Activated CD4-positive, alpha-beta T cell treated with anti-CD3 and anti-CD28 coated beads for 4 hours (primary cell): ENCODE results near the gene PRDM16.

Source experiments
- DNase-seq, 2 donors: peaks; one replicate each; pipeline ENCODE4 v3.0.0-alpha.2; 2020

The PRDM16 gene

DNA sequence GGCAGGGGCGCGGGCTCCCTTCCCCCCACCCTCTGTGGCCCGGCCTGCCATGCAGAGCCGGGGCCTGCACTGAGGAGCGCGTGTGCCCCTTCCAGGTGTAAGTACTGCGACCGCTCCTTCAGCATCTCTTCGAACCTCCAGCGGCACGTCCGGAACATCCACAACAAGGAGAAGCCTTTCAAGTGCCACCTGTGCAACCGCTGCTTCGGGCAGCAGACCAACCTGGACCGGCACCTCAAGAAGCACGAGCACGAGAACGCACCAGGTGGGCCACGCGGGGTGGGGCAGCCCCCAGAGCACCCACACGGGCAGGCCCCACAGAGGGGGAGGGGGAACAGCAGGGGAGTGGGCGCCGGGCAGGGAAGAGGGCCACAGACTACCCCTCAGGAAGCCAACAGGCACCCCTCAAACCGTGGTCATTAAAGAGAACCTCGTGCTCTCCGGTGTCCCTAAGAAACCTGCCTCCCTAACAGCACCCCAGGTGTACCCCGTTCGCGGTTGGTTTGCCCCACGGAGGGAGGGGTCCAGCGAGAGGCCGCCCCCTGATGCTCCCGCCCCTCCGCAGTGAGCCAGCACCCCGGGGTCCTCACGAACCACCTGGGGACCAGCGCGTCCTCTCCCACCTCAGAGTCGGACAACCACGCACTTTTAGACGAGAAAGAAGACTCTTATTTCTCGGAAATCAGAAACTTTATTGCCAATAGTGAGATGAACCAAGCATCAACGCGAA lies 356.6 kb downstream of the PRDM16 start:
- DNase-seq = no peak

DNA sequence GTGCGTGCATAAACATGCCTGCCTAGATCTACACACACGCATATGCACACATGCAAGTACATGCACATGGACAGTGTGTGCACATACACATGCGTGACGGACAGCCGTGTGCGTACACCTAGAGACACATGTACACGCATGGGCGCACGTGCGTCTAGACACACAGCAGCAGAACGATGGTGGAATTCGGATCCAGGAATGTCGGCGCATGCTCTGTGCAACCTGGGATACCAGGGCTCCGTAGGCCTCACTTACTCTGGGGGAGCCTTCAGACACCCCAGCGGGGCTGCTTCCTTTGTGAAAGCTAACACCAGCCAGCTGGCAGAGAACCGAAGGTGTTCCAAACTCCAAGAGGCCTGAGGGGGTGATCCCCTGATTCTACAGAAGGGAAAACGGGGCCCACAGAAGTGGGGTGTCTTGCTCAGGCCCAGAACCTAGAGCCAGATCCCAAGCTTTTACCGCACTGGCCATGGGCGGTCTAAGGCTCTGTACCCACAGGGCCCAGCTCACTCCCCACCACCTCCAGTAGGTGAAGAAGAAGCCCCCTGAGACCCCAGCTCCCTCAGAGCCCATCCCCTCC lies 358.0 kb downstream of the PRDM16 start:
- DNase-seq = no peak

DNA sequence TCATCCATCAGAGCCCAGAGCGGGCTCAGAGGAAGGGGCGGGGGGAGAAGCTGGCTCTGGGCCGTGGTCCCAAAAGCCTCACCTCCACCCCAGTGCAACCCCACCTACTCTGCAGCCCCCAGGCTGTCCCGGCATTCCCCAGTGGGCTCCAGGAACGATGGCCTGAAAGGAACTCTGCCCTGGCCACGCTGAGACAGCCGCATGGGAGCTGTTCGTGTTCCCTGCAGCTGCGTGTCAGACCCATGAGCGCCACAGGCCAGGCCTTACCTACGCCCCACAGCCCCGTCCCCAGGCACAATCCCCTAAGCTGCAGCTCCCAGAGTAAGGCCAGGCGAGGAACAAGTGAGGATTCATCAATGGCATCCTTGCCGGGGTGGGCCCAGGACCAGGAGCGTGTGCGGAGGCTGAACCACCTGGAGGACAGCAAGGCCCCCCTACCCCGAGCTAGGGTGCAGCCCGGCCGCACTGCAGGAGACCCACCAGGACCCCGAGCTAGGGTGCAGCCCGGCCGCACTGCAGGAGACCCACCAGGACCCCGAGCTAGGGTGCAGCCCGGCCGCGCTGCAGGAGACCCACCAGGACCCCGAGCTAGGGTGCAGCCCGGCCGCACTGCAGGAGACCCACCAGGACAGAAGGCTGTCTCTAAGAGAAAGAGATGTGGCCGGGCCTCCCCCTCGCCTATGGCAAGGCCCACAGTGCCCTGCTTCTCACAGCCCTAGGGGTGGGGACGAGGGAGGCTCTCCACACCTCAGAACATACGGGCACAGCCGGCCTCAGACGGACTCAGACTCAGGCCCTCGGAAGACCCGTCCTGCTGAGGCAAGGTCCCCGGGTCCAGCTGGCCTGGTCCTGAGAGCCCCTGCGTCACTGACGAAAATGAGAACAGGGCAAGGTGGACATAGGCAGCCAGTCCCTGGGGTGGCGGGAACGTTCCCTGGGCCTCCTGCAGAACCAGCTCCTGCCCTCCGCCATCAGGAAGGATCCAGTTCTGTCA lies 359.0 kb downstream of the PRDM16 start:
- DNase-seq = no peak

DNA sequence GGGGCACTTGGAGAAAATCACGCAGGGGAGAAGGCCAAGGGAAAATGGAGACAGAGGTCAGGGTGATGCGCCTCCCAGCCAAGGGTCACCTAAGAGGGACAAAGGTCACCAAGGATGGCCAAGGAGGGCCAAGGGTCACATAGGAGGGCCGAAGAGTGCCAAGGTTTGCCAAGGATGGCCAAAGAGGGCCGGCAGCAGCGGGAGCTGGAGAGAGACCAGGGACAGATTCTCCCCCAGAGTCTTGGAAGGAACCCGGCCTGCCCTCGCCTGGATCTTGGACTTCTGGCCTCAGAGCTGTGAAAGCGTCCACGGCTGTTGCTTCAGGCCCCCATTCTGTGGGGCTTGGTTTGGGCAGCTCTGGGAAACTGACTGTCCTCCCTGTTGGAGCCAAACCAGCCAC lies 359.9 kb downstream of the PRDM16 start:
- DNase-seq = no peak

DNA sequence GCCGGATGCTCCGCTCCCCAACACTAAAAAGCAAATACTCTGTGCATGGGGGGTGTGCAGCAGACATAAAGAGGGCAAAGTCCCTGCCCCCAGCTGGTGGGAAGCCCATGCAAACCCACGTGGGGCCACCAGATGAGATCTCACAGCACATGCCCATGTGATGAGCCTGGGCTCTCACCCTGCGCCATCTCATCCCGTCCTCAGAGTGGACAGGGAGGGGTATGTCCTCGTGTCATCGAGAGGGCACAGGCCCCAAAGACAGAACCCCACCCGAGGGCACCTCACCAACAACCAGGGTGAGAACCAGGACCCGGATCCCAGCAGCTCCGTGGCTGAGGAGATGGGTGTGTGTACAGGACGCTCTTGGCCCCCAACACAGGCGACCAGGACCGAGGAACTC lies 360.3 kb downstream of the PRDM16 start:
- DNase-seq = no peak

DNA sequence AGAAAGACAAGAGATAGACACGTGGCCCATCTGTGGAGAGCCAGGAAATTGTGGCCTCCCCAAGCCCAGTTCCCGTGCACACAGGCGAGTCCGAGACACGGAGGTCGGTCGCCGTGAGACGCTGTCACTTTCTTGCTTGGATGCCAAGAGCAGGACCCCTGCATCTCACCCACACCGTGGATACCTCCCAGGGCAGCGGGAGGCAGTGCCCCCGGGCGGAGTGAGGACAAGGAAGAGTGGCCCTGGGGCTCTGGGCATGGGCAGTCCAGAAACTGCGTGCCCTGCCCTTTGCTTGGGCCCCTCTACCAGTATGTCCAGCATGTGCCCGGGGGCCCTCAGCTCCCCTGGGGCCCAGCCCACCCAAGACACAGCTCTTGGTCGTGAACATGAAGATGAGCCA lies 360.8 kb downstream of the PRDM16 start:
- no peak for DNase-seq

DNA sequence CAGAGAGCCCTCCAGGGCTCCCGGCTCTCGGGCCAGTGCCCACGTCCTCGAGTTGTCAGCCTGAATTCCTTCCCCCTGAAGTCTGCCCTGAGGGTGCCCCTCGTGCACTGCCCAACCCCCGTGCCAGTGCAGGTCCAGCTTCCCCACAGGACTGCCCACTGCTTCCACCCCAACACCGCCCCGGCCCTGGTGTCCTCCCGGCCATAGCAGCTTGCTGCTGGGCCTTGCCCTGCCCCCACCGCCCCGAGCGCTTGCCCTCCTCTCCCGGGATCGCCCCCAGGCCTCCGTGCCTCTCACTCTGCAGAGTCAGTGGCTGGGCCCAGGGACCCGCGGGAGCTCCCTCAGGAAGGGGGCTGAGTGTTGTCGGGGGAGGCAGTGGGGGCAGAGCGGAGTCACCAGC lies 361.4 kb downstream of the PRDM16 start:
- no peak for DNase-seq

DNA sequence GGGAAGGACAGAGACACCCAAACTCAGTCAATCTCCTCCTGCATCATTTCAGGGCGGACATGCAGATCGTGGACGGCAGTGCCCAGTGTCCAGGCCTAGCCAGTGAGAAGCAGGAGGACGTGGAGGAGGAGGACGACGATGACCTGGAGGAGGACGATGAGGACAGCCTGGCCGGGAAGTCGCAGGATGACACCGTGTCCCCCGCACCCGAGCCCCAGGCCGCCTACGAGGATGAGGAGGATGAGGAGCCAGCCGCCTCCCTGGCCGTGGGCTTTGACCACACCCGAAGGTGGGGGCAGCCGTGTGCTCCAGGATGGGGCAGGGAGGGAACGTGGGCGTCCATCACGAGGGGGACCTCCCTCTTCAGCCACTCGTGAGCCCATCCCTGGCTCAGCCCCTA lies 361.8 kb downstream of the PRDM16 start:
- DNase-seq = no peak

DNA sequence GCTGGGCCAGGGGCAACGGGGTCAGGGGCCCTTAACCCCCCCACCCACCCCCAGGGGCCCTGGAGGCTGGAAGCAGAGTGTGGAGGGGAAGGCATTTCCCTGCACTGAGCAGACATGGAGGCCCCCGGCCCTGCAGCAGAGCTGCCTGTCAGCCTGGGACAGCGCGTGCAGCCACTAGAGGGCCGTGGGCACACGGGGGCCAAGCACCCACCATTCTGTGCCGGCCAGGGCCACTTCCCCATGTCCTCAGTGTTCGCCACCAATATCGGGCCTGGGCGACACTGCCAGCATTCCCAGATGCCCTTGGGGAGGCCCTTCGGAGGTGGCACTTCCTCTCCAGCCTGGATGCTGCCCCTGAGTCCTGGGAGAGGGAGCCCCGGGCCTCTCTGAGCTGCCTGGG lies 362.3 kb downstream of the PRDM16 start:
- no peak for DNase-seq

DNA sequence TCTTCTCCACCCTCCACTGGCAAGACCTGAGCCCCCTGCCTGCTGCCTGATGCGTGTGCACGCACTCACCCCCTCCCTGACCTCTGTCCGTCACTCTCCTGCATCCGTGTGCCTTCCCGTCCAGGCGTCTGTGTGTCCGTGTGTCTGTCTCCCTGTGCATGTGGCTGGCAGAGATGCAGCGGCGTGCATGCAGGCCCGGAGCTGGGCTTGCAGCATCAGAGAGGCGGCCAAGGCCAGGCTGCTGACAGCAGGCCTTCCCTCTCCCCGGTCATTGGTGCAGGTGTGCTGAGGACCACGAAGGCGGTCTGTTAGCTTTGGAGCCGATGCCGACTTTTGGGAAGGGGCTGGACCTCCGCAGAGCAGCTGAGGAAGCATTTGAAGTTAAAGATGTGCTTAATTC lies 362.7 kb downstream of the PRDM16 start:
- DNase-seq = no peak

DNA sequence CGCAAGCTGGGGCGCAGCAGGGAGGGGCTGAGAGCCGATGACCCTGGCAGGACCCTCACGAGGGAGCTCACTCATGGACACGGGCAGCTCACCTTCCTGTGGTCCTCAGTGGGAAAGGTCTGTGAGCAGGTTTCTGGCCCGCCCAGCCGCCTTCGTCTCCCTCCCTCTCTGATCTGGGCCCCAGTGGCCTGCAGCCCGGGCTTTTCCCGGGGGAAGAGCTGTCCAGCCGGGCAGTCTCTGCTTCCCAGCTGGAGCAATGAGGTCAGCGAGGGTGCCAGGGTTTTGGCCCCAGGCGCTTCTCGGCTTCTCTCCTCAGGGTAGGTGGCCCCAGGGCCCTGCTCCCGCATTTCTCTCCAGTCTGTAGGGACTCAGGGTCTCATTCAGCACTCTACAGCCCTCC lies 363.3 kb downstream of the PRDM16 start:
- no peak for DNase-seq

DNA sequence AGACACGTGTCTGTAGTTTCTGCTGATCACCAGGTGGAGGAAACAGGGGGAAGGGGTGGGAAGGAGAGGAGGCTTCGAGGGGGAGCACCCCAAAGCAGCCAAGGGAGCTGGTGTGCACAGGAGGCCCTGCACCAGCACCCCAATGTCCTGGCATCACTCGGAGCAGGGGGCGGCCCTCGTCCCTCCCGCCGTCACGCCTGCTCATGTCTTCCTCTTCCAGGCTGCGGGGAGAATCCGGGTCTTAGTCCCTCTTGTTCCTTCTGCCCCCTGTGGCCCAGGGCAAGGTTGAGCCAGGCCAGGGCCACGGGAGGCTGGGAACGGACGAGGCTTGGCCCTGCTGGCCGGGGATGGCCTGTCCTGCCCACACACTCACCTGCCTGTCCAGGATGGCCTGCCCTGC lies 364.1 kb downstream of the PRDM16 start:
- DNase-seq = no peak

DNA sequence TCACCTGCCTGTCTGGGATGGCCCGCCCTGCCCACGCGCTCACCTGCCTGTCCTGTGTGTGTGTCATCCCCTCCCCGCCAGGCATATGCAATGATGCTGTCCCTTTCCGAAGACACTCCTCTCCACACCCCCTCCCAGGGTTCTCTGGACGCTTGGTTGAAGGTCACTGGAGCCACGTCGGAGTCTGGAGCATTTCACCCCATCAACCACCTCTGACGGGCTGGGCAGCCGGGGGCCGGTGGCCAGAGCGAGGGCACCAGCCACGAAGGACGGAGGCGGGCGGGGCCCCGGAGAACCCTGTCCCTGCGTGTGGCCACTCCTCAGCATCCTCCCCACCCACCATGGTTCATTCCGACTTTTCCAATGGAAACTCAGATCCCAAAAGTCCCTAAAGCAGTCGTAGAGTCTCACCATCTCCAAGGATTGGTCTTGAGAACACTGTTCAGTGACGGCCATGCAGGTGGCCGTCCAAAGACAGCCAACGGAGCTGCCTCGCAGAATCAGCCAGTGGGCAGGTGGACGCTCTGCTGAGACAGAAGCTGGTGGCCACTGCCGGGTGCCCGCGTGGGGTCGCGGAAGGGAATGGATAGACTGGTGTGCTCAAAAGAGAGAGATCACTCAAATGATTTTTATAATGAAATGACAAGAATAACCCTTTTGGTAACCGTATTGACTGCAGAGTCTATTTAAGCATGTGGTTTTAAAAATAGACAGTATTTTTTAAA lies 364.8 kb downstream of the PRDM16 start:
- no peak for DNase-seq

DNA sequence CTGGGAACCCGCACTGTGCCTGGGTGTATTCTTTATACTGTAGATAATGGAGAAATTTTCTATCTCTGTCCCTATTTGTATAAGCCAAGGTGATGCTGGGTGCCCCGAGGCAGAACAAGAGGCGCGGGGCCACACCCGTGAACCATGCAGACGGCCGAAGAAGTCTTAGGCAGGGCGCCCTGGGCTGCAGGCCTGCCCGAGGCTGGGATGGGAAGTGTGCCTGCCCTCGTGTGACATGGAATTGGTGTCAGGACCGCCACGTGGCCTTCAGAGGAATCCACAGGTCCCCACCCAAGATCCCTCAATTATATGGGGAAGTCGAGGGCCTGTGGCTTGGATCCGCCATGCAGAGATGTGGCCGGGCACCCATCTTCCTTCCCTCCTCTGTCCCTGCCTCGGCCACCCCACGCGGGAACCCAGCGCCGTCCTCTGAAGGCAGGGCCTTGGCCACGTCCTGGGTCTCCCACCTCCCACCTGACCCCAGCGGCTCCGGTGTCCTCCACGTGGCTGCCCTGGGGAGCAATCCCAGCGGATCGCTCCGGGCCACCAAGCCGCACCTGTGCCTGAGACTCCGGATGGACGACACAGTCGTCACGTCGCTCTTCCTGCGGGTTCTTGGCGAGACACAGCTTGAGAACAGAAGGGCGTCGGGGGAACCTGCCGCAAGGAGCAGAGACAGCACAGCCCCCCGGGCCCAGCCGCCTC lies 365.6 kb downstream of the PRDM16 start:
- no peak for DNase-seq

DNA sequence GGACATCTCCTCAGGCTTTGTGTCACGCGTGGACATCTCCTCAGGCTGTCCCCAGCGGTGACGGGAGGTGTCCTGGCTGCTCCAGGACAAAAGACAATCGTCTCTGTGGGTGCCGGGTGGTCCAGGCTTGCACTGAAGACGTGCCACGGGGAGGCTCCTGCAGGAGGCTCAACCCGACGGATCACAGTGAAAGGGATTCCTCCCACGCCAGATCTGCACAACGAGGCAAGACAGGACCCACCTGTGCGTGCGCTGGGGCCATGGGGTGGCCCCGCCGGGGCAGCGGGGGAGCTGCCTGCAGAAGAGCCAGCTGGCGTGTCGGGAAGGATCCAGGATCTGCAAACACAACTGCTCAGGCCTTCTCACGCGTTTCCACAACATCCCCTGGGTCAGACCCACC lies 366.7 kb downstream of the PRDM16 start:
- DNase-seq = no peak

DNA sequence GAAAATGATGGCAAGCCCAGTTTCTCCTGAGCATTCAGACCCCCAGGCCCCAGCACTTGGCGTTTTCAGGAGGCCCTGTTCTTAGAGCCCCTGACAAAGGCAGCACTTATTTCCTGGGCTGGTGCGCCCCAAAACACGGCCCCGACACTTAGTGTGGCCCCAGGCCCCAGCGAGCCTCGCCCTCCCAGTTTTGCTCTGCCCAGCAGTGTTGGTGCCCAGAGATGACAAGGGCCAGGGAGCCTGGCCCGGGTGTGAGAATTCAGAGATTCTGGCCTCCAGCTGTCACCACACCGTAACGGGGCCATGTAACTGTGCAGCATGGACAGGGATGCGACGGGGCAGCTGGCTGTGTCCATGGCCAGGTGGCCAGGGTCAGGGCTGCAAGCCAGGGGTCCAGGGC lies 367.4 kb downstream of the PRDM16 start:
- no peak for DNase-seq

DNA sequence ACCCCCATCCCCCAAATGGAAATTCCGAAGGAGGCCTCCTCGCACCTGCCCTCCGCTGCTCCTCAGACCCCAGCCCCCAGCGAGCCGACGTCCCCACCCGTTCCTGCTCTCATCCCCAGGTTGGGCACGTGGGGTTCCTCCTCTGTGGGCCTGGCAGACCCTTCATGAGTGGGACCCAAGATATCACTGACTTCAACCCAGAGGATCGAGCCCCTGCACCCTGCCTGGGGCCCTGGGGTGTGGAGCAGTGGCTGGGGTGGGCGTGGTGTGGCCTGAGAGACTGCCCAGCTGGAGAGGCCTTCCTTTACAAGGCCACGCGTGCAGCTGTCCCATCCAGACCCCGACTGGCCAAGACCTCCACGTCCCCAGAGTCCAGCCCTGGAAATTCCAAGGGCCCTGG lies 367.9 kb downstream of the PRDM16 start:
- no peak for DNase-seq

DNA sequence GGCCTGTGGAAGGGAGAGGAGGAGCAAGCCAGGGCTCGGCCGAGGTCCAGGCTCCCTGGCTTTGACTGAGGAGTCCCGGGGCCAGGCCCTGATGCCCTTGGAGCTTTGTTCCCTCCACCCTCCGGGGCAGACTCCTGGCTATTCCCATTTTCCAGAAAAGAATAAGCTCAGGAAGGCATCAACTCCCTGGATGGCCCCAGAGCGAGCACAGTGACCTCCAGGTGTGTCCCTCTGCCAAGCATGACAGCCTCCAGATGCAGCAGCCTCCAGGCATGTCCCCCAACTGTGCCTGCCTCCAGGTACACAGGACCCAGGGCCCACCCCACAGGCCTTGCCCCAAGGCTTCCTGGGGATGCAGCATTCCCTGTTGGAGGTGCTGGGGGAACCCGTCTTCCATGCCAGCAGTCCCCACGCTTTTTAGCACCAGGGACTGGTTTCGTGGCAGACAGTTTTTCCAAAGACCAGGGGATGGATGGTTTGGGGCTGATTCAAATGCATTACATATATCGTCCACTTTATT lies 369.7 kb downstream of the PRDM16 start:
- no peak for DNase-seq

DNA sequence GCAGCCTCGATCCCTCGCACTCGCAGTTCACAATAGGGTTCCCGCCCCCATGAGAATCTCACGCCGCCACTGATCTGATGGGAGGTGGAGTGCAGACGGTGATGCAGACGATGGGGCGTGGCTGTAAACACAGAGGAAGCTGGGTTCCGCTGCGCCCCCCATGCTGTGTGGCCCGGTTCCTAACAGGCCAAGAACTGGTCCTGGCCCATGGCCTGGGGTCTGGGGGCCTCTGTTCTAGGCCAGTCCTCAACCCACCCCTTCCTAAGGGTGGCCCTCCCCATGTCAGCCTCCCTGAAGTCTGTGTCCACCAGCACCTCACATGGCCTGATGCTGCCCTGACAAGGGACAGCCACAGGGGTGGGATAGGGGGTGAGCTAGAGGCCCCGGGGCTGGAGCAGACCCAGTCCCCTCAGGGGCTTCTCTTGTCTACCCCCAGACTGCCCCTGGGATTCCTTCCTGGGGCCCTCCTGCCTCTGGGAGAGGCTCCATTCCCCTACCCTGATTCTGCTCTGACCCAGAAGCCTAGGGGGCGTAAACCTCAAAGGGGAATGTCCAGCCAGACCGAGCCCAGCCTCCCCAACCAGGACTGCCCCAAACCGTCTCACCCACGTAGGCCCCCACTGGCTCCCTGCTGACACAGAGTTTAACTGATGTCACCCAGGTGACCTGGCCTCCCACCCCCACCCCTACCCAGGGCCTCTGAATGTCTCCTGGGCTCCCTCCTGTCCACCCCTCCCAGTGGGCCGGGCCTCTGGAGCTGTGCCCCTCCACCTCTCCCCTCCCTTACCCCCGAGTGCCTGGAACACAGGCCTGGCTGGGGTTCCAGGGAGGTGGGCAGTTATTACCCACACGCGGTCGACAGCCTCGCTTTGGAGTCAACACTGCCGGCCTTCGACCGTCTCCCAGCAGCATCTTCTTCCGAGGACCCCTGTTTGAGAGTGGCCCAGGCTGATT lies 370.6 kb downstream of the PRDM16 start:
- no peak for DNase-seq

DNA sequence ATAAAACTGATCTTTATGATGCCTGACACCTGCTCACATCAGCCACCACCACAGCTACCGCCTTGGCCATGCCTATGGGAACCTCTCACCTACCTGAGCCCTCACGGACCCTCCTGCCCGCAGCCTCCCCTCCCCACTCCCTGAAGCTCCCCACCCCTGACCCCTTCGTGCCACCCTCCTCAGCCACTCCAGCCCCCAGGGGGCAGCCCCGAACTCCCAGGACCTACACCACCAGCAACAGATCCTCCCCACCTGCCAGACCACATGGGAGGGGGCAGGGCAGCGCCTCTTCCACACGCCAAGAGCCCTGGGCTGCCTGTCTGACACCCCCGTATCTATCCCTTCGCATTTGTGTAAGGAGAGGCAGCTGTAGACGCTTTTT lies 371.3 kb downstream of the PRDM16 start:
- no peak for DNase-seq
